Stimulated activated CD8-positive, alpha-beta memory T cell treated with anti-CD3 and anti-CD28 coated beads, Interleukin-15, amount 100 ng/mL, for 1 hour (primary cell): ENCODE results near the gene NFKBIB.
"Not testable (repeated sequence)": the region's sequence is repeated elsewhere in the genome, so short reads cannot be mapped to it uniquely, and the experiment has no call there.

Experiments
- DNase-seq: peaks from one replicate; pipeline ENCODE4 v3.0.0-alpha.2; 2020; ENCODE audit warnings: low read depth

The NFKBIB gene

DNA sequence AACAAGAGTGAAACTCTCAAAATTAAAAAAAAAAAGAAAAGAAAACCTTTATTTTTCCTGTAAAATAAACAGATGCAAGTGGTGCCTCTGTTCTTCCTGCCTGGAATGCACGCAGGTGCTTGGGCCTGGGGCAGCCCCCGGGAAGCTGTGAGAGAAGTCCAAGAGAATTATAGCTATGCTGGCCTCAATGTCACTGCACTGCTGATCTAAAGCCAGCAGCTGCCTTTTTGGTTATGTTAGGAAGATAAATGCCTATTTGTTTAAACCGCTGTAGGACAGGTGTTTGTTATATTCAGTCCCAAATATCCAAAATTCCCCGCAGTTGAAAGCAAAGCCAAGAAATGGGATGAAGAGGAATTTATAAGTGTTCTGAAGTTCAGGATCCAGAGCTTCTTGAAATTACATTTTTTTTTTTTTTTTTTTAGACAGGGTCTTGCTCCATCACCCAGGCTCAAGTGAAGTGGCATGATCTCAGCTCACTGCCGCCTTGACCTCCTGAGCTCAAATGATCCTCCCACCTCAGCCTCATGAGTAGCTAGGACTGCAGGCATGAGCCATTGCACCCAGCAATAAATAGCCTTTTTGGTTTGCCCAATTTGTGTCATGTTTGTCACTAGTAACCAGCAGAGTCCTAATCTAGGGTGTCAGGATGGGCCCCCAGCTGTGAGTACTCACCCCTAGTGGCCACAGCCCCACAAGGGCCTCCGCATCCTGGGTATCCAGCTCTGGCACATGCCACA is 23.9 kb upstream of the NFKBIB start:
- no peak for DNase-seq

DNA sequence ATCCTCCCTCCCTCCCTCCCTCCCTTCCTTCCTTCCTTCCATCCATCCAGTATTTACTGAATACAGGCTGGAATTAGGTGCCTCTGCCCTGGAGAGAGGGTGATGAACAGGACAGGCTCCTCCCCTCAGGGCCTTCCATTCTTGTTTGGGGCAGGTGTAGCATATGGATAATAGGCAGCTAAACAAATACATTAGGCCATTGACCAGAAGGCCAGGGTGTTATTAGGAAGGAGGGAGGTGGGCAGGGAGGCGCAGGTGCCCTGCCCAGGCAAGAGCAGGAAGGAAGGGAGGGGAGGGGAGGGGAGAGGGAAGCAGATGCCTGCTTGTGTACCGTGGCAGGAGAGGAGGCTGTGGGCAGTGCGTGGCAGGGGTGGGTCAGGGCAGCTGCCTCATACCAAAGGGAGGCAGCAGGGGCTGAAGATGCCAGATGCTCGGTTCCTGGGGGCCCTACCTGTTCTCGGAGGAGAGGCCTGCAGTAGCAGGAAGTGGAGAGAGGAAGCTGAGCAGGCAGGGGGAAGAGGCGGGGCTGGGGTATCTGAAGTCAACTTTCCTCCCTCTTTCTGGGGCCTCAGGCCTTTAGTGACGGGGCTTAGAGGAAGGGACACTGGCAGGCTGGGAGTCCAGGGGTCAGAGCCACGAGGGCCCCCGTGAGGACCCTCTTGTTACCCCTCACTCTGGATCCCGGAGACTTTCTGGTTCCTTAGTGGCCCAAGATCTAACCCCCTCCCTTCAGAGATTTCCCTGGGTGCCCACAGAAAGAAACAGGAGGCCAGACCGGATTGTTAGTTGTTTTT is 21.8 kb upstream of the NFKBIB start, which contains the start of gene RINL:
Gene RINL, minus strand, starts transcription at position 495 of the 794 bp plus-strand sequence. CDS start 1,533 bp downstream, outside the sequence.
- peak; percentile 41 for DNase-seq

DNA sequence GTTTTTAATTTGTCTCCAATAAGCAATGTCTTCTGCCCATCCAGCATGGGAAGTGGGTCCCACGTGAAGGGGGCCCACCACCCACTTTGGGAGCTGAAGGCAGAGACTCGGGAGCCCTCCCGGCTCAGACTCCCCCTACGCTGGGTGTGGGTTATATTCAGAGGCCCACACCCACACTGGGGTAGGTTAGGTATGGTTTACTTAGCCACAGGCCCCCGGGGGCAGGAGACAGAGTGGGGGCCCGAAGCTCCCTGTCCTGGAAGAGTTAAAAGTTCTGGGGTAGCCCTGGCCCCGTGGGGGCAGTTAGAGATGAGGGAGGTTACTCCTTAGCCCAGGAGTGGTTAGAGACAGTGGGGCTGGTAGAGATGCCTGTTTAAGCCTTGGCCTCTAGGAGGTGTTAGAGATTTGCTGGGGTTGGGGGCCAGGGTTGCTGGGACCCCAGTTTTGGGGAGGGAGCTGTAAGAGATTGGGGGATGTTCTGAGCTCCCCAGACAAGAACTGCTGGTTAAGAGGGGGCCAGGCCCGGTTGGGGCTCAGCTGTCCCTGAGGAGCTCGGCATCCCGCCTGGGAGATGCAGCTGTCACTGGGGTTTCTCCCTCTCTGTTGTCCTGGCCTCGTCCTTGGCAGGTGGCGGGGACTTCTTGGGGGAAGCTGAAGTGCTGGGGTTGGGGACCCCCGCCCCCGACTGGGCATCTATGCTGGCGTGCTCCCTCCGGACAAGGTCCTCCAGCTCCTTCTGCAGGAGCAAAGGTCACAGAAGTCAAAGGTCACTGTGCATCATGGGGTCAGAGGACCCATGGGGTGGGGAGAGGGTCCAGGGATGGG is 21.0 kb upstream of the NFKBIB start:
- no peak for DNase-seq

DNA sequence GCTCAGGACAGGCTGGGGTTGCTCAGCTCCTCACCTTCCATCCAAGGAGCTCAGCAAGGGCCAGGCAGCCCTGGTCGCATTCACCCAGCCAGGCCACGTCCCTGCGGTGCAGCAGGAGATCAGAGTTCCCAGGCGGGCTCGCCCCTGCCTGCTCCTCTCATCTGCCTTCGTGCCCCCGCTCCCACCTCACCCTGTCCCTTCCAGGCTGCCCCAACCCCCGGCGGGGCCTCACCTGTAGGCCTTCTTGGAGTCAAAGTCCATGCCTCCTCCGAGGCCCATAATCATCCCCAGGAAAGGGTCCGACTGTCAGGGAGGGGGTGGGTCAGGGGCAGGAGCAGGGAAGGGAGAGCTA is 20.4 kb upstream of the NFKBIB start:
- DNase-seq, result no peak

DNA sequence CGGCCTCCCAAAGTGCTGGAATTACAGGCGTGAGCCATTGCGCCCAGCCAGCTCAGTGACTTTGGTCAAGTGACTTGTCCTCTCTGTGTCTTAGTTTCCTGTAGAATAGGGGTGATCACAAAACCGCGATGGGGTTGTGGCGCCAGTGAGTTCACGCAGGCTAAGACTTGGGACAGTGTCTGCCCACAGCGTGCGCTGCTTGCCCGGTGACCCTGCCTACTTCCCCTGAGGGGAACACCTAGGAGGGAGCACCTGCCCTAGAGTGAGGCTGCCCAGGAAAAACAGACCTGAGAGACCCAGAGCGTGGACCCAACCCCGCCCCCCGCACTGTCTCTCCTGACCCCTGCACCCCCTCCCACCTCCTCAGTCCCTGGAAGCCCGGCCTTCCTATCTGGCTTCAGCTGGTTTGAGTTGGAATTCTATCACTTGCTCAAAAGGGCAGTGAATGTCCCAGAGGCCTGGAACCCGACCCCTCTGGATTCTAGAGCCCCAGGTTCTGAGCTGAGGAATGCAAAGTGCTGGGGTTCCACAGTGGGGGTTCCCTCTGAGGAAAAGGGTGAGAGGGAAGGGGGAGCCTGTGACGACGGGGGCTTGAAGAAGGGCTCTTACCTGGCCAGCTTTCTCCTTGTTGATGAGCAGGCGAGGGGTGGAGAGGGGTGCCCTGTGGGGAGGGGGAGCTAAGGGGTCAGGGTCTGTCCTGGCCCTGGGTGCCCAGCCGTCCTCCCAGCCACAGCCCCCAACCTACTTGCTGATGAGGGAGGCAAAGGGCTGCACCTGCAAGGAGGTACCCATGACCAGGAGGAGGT is 19.5 kb upstream of the NFKBIB start:
- DNase-seq, result no peak

DNA sequence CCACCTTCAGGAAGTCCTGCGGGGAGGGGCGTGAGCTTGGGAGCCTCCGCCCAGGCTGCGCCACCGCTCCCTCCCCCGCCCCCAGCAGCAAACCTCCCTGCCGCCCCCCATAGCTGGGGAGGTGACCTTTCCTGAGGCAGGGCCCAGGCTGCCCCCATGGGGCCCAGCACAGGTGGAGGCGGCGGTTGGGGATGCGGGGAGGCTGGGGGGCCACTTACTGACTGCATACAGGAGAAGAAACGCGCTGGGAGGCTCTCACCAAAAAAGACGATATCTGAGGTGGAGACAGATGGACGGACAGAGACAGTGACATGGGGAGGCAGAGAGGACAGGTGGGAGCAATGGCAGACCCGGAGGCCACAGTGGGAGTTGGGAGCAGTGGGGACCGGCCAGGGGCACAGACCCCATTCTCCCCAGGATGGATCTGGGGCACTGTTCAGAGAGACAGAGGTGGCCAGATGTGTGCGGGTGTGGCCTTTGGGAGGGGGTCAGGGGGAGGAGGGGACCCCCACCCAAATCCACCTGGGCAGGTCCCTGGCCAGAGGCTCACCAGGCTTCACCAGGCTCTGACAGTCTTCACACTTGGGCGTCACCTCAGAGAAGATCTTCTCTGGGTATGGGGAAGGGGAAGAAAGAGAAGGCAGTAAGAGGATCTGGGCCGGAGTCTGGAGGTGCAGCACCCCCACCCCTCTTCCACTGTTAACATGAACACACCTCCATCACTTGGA is 18.7 kb upstream of the NFKBIB start:
- no peak for DNase-seq

DNA sequence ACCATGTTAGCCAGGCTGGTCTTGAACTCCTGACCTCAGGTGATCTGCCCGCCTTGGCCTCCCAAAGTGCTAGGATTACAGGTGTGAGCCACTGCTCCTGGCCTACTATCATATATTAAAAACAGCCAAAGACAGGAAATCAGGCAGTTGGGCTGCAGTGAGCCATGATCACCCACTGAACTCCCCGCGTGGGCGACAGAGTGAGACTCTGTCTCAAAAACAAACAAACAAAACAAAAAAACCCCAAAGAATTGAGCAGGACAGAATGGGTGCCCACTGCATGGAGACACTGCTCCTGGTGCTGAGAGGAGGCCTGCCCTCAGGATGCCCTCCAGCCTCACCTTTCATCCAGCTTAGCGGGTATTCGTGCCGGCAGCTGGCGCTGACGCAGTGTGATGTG is 16.5 kb upstream of the NFKBIB start:
- no peak for DNase-seq

DNA sequence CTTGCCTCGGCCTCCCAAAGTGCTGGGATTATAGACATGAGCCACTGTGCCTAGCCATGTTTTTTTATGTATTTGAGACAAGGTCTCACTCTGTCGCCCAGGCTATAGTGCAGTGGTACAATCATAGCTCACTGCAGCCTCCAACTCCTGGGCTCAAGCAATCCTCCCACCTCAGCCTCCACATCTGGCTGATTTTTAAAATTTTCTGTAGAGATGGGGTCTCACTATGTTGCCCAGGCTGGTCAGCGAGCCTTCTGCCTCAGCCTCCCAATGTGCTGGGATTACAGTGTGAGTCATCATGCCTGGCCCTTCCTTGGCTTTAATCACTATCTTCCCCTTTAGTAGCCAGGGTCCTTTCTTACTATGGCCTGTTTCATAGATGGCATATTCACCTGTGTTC is 15.1 kb upstream of the NFKBIB start:
- not testable (repeated sequence) for DNase-seq

DNA sequence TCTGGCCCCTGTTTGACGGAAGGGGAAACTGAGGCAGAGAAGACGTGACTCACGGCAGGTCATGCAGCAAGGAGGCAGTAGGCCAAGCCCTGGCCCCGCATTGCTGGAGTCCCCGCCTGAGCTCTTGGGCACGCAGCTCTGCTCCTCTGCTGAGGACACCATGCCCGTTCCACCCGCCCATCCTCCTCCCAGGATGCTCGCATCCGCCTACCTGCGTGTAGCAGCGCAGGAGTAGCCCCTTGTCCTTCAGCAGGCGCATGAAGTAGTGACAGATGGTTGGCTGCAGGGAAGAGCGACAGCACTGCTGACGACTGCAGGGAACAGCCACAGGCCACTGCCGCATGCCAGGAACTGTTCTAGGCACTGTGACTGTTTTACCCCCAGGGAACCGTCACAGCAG is 10.9 kb upstream of the NFKBIB start:
- no peak for DNase-seq

DNA sequence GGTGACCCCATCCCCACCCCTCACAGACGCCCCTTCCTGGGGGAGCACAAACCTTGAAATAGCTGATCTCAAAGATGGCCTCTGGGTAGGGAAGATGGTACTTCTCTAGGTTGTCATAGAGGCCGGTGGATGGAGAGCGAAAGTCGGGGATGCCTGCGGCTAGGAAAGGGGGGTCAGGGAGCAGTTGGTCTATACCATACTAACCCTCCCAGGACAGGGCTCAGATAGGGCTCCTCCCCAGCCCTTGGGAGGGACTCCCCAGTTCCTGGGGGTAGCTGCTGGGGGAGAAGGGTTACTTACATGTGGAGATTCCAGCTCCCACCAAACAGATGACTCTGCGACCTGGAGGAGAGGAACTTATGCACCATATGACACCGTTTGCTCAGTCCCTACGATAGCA is 10.0 kb upstream of the NFKBIB start:
- DNase-seq, result no peak

DNA sequence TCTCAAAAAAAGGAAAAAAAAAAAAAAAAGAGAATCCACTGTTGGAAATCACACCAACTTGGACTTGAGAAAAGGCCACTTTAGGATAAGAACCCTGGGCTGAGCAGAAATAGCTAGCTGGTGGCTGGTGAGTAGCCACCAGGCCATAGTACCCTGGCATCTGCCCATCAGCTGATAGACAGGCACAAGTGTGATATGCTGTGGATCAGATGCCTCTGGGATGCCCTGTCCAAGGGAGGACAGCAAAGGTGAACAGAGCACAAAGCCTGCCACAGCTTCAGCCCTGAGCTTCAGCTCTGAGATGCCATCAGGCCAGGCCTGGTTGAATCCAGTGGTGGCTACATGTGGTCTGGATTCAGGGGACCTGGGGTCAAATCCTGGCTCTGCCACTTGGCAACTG is 9.1 kb upstream of the NFKBIB start:
- DNase-seq, result no peak

DNA sequence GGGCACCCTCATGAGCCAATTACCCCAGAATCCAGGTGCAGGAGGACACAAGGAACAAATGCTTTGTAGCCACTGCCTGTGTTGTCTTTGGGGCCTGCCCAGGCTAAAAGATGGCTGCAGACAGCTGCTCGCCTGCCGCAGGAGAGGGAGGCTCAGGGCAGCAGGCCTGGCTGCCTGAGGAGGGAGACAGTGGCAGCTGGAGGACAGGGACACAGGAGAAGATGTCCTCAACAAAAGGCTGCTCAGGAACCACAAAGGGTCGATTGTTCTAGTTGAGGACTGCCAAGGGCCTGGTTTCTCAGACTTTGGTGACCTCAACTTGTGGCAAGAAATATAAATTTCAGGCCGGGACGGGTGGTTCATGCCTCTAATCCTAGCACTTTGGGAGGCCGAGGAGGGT is 8.0 kb upstream of the NFKBIB start:
- DNase-seq, result no peak

DNA sequence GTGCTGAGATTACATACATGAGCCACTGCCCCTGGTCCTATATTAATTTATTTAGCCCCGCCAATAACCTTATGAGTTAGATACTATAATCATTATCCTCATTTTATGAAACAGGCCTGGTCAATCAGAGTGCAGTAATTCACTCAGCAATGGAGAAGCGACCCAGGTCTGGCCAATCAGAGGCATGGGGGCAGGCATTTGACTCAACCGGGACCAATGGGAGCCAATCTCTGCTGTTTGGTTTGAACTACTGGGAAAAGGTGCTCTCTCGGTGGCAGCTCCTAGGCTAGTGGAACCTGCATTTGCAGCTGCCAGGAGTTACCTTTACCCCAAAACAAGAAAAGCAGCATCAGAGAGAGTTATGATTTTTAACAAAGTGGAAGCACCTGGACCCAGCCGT is 6.9 kb upstream of the NFKBIB start:
- no peak for DNase-seq

DNA sequence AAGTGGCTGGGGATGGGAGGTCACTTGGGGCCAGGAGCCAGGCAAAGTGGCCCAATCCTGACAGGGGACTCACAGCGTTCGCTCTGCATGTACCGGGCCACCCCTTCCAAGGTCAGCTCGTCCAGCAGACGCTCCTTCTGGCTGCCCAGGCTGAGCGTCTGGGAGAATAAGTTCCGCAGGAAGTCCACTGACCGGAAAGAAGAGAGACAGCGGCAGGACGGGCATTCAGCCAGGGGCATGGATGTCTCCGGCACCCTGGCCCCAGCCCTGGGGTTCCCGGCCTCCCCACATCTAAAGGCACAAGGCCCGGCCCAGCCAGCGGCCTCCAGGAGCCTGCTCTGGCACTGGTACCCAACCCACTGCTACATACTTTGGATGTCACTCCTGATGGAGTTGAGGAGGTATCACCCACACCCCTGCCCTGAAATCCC is 6.4 kb upstream of the NFKBIB start:
- DNase-seq, result no peak

DNA sequence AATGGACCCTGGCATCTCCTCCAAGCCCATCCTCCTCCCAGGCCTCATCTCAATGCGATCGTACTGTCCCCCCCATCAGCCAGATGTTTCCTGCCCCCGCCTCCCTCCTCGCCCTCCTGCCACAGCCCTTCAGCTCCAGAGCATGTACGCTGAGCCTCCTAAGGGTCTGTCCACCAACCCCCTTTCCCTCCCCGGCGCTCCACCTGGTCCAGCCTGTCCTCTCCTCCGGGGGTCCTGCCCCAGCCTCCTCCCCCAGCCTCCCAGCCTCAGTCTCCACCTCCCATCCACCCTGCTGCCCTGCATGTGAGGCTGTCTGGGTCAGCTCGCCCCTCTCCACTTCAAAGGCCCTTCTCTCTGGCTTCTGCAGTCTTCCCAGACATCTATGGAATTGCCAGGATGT is 4.8 kb upstream of the NFKBIB start:
- DNase-seq, result no peak

DNA sequence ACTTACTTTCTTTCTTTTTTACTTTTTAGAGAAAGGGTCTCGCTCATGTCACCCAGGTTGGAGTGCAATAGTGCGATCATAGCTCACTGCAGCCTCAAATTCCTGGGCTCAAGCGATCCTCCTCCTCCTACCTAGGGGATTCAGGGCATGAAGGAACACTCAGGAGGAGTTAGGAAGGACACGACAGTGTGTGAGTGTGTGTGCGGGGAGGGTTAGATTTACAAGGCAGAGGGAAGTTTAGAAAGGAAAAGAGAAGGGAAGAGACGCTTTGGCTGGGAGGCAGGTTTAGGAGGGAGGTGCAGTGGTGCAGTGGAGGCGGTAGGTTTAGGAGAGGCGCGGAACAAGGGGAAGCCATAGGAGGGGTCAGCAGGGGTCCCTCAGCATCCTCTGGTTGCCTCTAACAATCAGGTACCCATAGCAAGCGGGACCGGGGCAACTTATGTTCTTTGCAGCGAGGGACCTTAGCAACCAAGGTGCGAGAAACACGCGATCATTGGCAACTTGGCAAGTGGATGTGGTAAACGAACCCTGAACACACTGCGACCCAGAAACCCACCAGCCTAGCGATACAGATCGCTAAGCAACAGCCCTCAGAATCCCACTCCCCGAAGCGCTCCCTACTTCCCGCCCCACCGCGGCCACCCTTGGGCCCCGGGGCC is 852 bp upstream of the NFKBIB start:
- DNase-seq, result no peak

DNA sequence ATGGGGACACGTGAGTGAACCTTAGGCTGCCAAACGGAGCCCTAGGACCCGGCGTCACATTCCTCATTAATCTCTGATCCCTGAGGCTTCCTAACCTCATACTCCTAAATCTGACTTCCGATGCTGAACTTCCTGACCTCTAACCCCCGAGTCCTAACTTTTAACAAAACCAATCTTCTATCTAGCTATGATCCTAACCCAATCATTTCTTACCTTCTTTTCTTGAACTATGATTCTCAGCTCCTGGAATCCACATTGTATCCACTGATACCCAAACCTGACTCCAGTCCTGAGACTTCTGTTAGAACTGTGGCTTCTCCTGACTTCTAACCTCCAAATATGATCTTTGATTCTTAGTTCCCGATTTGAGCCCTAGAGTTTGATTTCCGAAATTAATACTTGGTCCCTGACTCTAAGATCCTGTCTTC is 447 bp downstream of the NFKBIB start:
- DNase-seq, result no peak

DNA sequence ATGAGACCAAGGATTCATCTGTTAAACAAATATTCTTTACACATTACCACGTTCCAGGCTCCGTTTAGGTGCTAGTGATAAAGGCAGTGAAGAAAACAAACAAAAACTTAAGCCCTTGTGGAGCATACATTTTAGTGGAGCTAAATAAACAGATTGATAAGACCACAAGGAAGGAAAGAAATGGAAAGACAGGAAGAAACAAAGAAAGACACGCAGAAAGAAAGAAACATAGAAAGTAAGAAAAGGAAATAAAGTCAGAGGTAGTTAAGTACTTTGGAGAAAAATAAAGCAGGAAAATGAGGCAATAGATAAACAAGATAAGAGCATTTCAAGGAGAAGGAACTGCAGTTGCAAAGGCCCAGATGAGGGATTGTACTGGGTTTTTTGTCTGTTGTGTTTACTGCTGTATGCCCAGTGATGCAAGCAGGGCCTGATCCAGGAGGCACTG is 998 bp downstream of the NFKBIB start:
- DNase-seq, result no peak

DNA sequence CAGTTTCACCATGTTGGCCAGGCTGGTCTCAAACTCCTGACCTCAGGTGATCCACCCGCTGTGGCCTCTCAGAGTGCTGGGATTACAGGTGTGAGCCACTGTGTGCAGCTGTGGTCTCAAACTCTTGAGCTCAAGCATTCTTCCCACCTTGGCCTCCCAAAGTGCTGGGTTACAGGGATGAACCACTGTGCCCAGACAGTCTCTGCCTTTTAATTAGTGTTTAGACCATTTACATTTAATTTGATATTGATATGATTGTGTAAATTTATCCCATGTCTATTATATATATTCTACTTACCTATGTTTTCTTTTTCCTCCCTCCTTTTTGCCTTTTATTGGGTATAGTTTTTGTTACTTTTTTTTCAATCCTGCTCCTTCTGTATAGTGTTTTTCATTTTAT is 1.9 kb downstream of the NFKBIB start:
- DNase-seq, result no peak
